Fibroblast of mammary gland (primary cell): ENCODE data around the gene ARL5B.
"Not testable (repeated sequence)": the region's sequence is repeated elsewhere in the genome, so short reads cannot be mapped to it uniquely, and the experiment has no call there.

ENCODE experiments used
- DNase-seq: peaks from one replicate; pipeline ENCODE4 v3.0.0-alpha.2; 2010; ENCODE audit warnings: low read depth
- H3K4me3 ChIP-seq: 2 replicates; pipeline ENCODE4 v1.5.1; 2011; ENCODE audit warnings: low read depth, mild to moderate bottlenecking, low read length, moderate library complexity; ENCODE audit not compliant: control insufficient read depth
- TF ChIP-seq, protein P1 (sequence below): conservative IDR thresholded peaks from 2 replicates; pipeline ENCODE4 v1.5.1; 2011; ENCODE audit warnings: low read depth, low read length, inconsistent platforms; ENCODE audit not compliant: control insufficient read depth, insufficient read depth

Gene ARL5B

GRCh38 chr10:18620856-18621255 is 38.4 kb upstream of the ARL5B start:
- no peak overlapping the region for H3K4me3 ChIP-seq
- TF ChIP-seq, protein P1, sequence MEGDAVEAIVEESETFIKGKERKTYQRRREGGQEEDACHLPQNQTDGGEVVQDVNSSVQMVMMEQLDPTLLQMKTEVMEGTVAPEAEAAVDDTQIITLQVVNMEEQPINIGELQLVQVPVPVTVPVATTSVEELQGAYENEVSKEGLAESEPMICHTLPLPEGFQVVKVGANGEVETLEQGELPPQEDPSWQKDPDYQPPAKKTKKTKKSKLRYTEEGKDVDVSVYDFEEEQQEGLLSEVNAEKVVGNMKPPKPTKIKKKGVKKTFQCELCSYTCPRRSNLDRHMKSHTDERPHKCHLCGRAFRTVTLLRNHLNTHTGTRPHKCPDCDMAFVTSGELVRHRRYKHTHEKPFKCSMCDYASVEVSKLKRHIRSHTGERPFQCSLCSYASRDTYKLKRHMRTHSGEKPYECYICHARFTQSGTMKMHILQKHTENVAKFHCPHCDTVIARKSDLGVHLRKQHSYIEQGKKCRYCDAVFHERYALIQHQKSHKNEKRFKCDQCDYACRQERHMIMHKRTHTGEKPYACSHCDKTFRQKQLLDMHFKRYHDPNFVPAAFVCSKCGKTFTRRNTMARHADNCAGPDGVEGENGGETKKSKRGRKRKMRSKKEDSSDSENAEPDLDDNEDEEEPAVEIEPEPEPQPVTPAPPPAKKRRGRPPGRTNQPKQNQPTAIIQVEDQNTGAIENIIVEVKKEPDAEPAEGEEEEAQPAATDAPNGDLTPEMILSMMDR = no peak
- no peak for DNase-seq

DNA sequence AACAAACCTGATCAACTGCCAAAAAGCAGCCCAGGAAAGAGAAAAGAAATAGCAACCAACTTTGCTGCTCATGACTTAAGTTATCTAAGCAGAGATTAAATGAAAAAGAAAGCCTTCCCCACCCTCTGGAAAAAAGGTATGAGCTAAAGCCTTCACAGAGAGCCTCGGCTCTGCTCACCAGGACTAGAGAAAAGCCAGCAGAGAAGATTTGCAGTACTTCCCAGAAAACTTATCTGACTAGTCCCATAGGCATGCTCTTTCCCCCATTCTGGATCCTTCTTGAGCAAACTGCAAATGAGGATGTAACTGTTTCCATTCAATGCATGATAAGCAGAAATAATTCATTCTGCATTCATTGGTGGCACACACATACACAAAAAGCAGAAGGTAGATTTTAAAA is 35.6 kb upstream of the ARL5B start:
- DNase-seq = peak; percentile 36

DNA sequence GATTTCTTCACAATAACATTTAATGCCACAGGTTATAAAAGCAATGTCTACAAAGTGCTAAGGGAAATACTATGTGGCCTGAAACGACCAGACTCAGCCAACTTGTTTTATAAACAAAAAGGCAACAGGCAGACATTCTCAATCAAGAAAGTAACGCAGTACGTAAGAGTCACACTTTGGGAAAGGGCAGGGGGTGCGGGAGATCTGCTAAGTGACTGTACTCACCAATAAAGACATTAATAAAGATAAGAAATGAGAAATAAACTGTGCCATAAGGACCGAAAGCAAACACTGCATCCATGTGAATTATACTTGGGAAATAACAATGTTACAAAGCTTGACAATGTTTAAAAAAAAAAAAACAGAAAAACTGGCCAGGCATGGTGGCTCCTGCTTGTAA is 33.3 kb upstream of the ARL5B start:
- DNase-seq = no peak
- no peak overlapping the region for H3K4me3 ChIP-seq
- TF ChIP-seq, protein P1 = no peak

More for the DNA sequence above, 35.6 kb upstream of the ARL5B start:
- not testable (repeated sequence) for H3K4me3 ChIP-seq

- peak overlapping the region; percentile 56 for H3K4me3 ChIP-seq
- DNase-seq = peak; percentile 77
Measured at GRCh38 chr10:18627452-18628018, 31.7 kb upstream of the ARL5B start.

GRCh38 chr10:18632500-18632899 is 26.7 kb upstream of the ARL5B start:
- not testable (repeated sequence) for H3K4me3 ChIP-seq, DNase-seq

- no peak for DNase-seq
- TF ChIP-seq, protein P1 = no peak
- H3K4me3 ChIP-seq = no peak overlapping the region
Measured at GRCh38 chr10:18635995-18636394, 23.2 kb upstream of the ARL5B start.

DNA sequence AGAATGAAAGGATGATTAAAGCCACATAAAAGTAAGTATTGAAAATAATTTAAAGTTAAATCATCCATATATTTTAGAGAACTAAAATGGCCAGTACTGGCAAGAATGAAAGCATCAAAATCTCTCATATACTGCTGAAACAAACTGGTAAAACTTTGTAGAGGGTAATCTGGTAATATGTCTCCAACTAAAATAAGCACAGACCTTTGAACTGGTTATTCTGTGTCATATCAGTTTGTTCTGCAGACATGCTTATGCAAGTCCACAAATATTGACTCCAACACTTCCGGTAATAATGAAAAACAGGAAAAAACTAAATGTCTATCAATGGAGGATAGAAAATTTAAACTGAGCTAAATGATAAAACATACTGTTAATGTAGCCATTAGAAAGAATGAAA is 21.8 kb upstream of the ARL5B start:
- not testable (repeated sequence) for DNase-seq

DNA sequence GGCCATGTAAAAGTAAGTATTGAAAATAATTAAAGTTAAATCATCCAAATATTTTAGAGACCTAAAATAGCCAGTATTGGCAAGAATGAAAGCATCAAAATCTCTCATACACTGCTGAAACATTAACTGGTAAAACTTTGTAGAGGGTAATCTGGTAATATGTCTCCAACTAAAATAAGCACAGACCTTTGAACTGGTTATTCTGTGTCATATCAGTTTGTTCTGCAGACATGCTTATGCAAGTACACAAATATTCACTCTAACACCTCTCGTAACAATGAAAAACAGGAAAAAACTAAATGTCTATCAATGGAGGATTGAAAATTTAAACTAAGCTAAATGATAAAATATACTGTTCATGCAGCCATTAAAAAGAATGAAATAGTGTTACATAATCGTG is 19.5 kb upstream of the ARL5B start:
- DNase-seq, H3K4me3 ChIP-seq: not testable (repeated sequence)

More for the DNA sequence above, 21.8 kb upstream of the ARL5B start:
- H3K4me3 ChIP-seq = not testable (repeated sequence)

DNA sequence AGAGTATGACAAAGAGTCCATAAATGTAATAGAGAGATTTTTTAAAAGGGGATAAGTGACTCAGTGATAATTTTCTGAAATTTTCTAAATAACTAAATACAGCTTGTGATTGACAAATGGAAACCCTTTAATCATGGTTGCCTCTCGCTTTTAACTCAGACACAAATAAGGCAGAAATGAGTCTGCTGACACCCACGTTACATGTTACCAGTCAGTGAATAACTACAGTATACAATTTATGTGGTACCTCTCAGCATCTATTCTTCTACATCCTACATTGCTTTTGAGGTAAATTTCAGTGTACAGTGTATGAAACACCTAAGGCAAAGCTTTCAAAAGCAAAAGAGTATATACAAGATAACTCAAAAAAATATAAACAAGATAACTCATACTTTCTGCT is 12.1 kb upstream of the ARL5B start:
- no peak overlapping the region for H3K4me3 ChIP-seq
- no peak for DNase-seq
- TF ChIP-seq, protein P1 = no peak

GRCh38 chr10:18647945-18648344 is 11.3 kb upstream of the ARL5B start:
- no peak overlapping the region for H3K4me3 ChIP-seq
- TF ChIP-seq, protein P1 = no peak
- DNase-seq = no peak
